ENCODE measurements around the gene CYTH2. TPM values are rescaled to one million over a fixed set of nuclear protein-coding genes. Genes with fewer than 3 reads are reported as not detected.

CYTH2 gene
- total and polyA plus RNA-seq, 9 of the 15 experiments (the other 6 are each of a cell fraction or from before 2014, with no cell fraction given), result 1.8 to 45.2 (median 23.8) TPM

DNA sequence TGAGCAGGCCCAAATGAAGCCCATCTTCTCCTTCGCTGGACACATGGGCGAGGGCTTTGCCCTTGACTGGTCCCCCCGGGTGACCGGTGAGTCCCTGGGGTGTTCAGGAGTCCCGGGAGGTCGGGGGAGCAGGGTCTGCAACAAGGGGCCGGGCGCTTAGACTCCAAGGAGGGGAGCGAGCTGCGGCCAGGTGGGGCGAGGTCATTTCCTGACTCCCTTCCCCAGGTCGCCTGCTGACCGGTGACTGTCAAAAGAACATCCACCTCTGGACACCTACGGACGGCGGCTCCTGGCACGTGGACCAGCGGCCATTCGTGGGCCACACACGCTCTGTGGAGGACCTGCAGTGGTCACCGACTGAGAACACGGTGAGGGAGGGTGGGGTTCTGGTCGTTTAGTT, 18.7 kb upstream of the CYTH2 start:
- TF ChIP-seq, protein P1, sequence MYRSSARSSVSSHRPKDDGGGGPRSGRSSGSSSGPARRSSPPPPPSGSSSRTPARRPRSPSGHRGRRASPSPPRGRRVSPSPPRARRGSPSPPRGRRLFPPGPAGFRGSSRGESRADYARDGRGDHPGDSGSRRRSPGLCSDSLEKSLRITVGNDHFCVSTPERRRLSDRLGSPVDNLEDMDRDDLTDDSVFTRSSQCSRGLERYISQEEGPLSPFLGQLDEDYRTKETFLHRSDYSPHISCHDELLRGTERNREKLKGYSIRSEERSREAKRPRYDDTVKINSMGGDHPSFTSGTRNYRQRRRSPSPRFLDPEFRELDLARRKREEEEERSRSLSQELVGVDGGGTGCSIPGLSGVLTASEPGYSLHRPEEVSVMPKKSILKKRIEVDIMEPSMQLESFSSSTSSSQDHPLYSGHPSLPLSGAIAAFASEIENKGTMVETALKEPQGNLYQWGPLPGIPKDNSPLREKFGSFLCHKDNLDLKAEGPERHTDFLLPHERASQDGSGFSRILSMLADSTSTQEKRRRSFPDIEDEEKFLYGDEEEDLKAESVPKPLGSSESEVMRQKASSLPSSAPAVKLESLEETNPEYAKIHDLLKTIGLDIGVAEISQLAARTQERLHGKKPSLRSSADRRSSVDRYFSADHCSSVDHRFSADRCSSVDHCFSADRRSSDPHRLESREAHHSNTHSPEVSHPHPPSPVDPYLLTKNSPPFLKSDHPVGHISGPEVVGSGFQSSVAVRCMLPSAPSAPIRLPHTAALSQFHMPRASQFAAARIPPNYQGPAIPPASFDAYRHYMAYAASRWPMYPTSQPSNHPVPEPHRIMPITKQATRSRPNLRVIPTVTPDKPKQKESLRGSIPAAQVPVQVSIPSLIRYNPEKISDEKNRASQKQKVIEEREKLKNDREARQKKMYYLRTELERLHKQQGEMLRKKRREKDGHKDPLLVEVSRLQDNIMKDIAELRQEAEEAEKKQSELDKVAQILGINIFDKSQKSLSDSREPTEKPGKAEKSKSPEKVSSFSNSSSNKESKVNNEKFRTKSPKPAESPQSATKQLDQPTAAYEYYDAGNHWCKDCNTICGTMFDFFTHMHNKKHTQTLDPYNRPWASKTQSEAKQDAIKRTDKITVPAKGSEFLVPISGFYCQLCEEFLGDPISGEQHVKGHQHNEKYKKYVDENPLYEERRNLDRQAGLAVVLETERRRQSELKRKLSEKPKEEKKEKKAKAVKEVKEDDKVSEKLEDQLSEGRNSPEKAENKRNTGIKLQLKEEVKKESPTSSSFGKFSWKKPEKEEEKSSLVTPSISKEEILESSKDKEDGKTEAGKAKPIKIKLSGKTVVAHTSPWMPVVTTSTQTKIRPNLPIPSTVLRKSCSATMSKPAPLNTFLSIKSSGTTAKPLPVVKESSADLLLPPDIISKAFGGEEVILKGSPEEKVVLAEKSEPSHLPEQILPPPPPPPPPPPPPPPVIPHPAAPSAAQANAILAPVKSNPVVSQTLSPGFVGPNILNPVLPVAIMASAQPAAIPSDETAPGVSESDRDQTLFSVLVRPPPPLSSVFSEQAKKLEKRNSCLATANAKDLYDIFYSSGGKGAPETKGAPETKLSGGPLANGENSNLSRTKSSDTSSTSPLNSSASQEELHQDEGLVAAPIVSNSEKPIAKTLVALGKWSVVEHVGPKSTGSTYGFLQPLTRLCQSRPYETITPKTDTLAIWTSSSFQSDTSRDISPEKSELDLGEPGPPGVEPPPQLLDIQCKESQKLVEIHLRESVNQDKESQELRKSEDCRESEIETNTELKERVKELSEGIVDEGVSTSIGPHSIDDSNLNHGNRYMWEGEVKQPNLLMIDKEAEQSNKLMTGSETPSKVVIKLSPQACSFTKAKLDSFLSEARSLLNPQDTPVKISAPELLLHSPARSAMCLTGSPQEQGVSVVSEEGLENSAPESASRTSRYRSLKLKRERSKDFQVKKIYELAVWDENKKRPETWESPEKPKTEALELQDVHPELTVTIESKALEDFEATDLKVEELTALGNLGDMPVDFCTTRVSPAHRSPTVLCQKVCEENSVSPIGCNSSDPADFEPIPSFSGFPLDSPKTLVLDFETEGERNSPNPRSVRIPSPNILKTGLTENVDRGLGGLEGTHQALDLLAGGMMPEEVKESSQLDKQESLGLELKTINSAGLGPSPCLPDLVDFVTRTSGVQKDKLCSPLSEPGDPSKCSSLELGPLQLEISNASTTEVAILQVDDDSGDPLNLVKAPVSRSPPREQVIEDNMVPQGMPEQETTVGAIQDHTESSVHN (IDR thresholded peaks at IDR 0.05; ENCODE audit: borderline replicate concordance in 1 of 2, low read depth in 1 of 2), result no peak
- TF ChIP-seq RBFOX2 (IDR thresholded peaks at IDR 0.05; ENCODE audit: low read depth, low read length) (peak; percentile 67; the same call in 1 of the 2 replicates), FUS (optimal IDR thresholded peaks at IDR 0.05; ENCODE audit: low read depth, low read length) (no peak), RBM22 (IDR thresholded peaks at IDR 0.05; ENCODE audit: low read depth, low read length, poor library complexity, severe bottlenecking) (peak; percentile 23)
- H3K36me3 ChIP-seq (ENCODE audit: control insufficient read depth, insufficient read depth, low read length), result peaks cover 89% of the 10 kb centered on the region
- H3K79me2 ChIP-seq (ENCODE audit: control insufficient read depth, insufficient read depth, low read length), result peaks cover 39% of the 10 kb centered on the region
- POLR2A ChIA-PET, result interaction anchor here (0.7 kb wide), 1 partner anchor 57 kb away, joined by 3 read pairs; the partner anchor contains the start of gene GRIN2D
- H3K9ac ChIP-seq (ENCODE audit: insufficient read depth in 1 of 2, low read depth in 2 of 2, low read length in 2 of 2), result peak overlapping the region in 1 of 2 experiments; percentile 43; a peak in 1 of 4 replicates
- WGBS (ENCODE audit: insufficient coverage, low coverage, missing lambda C conversion rate), result 96% methylated on average over 23 of the region's 23 CpGs
- no peak for DNase-seq (ENCODE audit: extremely low read depth in 1 of 4, low spot score in 3 of 4)
- no peaks in the 10 kb centered on the region for H3K9me3 ChIP-seq (replicated peaks; ENCODE audit: control insufficient read depth, insufficient read depth, low read depth, low read length)
- peaks cover 1% of the 10 kb centered on the region for H4K20me1 ChIP-seq (replicated peaks; ENCODE audit: control insufficient read depth, insufficient read depth, low read length)
- H3K4me3 ChIP-seq, result no peak overlapping the region
- in situ Hi-C loops (cut with MboI), result no loop called here
- no TSS peak for BruUV-seq (replicated peaks)
- CTCF ChIA-PET (ENCODE audit: low intra/inter-chr PET ratio), result no interaction called here
- H3K27me3 ChIP-seq (ENCODE audit: control insufficient read depth in 2 of 2, insufficient read depth in 2 of 2, low read length in 2 of 2), result no peaks in the 10 kb centered on the region
- no peak overlapping the region for H2AFZ ChIP-seq (ENCODE audit: low read depth, low read length)
- intact Hi-C loops (cut with micrococcal nuclease), result no loop called here
- no peak for FAIRE-seq
- H3K27ac ChIP-seq (ENCODE audit: extremely low read depth, low read depth, low read length), result no peak overlapping the region
- no peak for ATAC-seq
- no peaks in the 10 kb centered on the region for H3K9me1 ChIP-seq (ENCODE audit: control insufficient read depth, insufficient read depth, low read length)
- H3K4me1 ChIP-seq (replicated peaks in 1 of 2; ENCODE audit: control insufficient read depth in 2 of 2, insufficient read depth in 2 of 2, low read length in 2 of 2), result peaks cover 4 to 31% of the 10 kb centered on the region in 2 experiments; a peak in 3 of 5 replicates
- no peak overlapping the region for H3K4me2 ChIP-seq (ENCODE audit: insufficient read depth, low read length)

Data from K562 (cell line).